Panc1 (cell line): Measurements from ENCODE around the gene XXYLT1.

ENCODE experiments used
- CTCF ChIP-seq: fragments of 450-650 bp; IDR thresholded peaks from 2 replicates; pipeline ENCODE4 v1.5.1; 2017; ENCODE audit warnings: mild to moderate bottlenecking
- POLR2AphosphoS5 ChIP-seq: IDR thresholded peaks from 2 replicates; pipeline ENCODE4 v1.6.1; 2012; ENCODE audit warnings: mild to moderate bottlenecking, low read depth, low read length, moderate library complexity
- REST ChIP-seq, 2 experiments: IDR thresholded peaks; 2 replicates each; pipeline ENCODE4 v1.6.1; 2011 to 2012; ENCODE audit warnings: low read depth in 2 of 2, control low read depth in 1 of 2, low read length in 1 of 2, mild to moderate bottlenecking in 1 of 2, moderate library complexity in 1 of 2; ENCODE audit not compliant: insufficient read depth in 1 of 2
- SIN3A ChIP-seq: IDR thresholded peaks from 2 replicates; pipeline ENCODE4 v1.6.1; 2012; ENCODE audit warnings: low read depth, mild to moderate bottlenecking, low read length, moderate library complexity, borderline replicate concordance; ENCODE audit not compliant: insufficient read depth
- TCF7L2 ChIP-seq: IDR thresholded peaks from 2 replicates; pipeline ENCODE4 v1.6.1; 2011; ENCODE audit warnings: mild to moderate bottlenecking, low read depth, low read length, inconsistent platforms

- no peak for TF ChIP-seq CTCF
- TF ChIP-seq TCF7L2: no peak
- no peak for TF ChIP-seq POLR2AphosphoS5
- no peak for TF ChIP-seq SIN3A
- no peak for TF ChIP-seq REST (IDR thresholded peaks at IDR 0.05; ENCODE audit: insufficient read depth in 1 of 2, low read depth in 2 of 2, low read length in 1 of 2)
Observed at GRCh38 chr3:195034101-195034500, 236.9 kb downstream of the XXYLT1 start.
